DOHH2 (cell line): Measurements from ENCODE around the gene MYT1.

Experiments used
- EZH2phosphoT487 ChIP-seq: fragments of 200-600 bp; sonication (generic); IDR thresholded peaks from 2 replicates; pipeline ENCODE4 v1.6.1; 2017; ENCODE audit warnings: borderline replicate concordance, mild to moderate bottlenecking, antibody characterized with exemption, low read length, moderate library complexity, mixed read lengths
- TF ChIP-seq, protein P1 (sequence below): fragments of 200-600 bp; sonication (generic); IDR thresholded peaks from one replicate; pipeline ENCODE4 v1.5.1; 2014; ENCODE audit warnings: antibody characterized with exemption, mild to moderate bottlenecking, low read depth, low read length; ENCODE audit not compliant: poor library complexity, severe bottlenecking

DNA sequence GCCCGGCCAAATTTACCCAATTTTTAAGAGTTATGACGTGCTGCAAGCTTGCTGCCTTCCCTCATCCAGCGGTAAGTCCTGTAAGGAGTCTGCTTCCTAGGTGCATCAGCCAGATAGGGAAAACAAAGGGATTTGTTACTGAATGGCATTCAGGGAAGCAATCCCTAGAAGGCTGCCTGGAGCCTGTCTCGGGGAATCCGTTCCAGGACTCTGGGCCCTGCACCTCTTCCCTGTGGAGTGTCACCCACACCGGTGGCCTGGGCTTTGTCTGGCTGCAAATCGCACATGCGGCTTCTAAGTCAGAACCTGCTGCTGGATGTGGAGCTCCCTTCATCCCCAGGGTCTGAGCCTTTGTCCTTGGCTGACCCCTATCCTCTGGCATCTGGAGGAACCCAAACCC lies 7.0 kb downstream of the MYT1 start:
- TF ChIP-seq, protein P1, sequence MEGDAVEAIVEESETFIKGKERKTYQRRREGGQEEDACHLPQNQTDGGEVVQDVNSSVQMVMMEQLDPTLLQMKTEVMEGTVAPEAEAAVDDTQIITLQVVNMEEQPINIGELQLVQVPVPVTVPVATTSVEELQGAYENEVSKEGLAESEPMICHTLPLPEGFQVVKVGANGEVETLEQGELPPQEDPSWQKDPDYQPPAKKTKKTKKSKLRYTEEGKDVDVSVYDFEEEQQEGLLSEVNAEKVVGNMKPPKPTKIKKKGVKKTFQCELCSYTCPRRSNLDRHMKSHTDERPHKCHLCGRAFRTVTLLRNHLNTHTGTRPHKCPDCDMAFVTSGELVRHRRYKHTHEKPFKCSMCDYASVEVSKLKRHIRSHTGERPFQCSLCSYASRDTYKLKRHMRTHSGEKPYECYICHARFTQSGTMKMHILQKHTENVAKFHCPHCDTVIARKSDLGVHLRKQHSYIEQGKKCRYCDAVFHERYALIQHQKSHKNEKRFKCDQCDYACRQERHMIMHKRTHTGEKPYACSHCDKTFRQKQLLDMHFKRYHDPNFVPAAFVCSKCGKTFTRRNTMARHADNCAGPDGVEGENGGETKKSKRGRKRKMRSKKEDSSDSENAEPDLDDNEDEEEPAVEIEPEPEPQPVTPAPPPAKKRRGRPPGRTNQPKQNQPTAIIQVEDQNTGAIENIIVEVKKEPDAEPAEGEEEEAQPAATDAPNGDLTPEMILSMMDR: no peak
- TF ChIP-seq EZH2phosphoT487: no peak
